Thyroid gland (tissue), 4 donors: ENCODE results near the gene GCSAM. TPM values are rescaled to one million over a fixed set of nuclear protein-coding genes. Genes with fewer than 3 reads are reported as not detected.

Experiments
- DNase-seq, 2 donors: peaks; one replicate each; pipeline ENCODE4 v3.0.0-alpha.2; 2019
- H3K27ac ChIP-seq, 3 donors: fragments of 200-600 bp; sonication (generic); 1 replicate in 2 of 3; 2 replicates in 1 of 3; pipeline ENCODE4 v1.5.1; 2016 to 2019; ENCODE audit warnings: mild to moderate bottlenecking in 1 of 3, moderate library complexity in 1 of 3
- H3K27me3 ChIP-seq: fragments of 200-600 bp; sonication (generic); one replicate; pipeline ENCODE4 v1.5.1; 2019
- H3K36me3 ChIP-seq, 2 donors: fragments of 200-600 bp; sonication (generic); one replicate each; pipeline ENCODE4 v1.5.1; 2016 to 2019
- H3K4me1 ChIP-seq, 2 donors: fragments of 200-600 bp; sonication (generic); one replicate each; pipeline ENCODE4 v1.5.1; 2017 to 2019
- H3K4me3 ChIP-seq, 3 donors: fragments of 200-600 bp; sonication (generic); replicated peaks in 1 of 3; 1 replicate in 2 of 3; 2 replicates in 1 of 3; pipeline ENCODE4 v1.5.1; 2016; ENCODE audit warnings: mild to moderate bottlenecking in 1 of 3
- H3K9me3 ChIP-seq: fragments of 200-600 bp; sonication (generic); one replicate; pipeline ENCODE4 v1.5.1; 2017
- CTCF ChIP-seq, 6 experiments: fragments of 200-600 bp in 3 of 6; fragments of 450-650 bp in 3 of 6; sonication (generic) in 3 of 6; IDR thresholded peaks; one replicate each; pipeline ENCODE4 v1.5.1; 2016 to 2019; ENCODE audit warnings: antibody characterized with exemption in 6 of 6, mild to moderate bottlenecking in 2 of 6, inconsistent platforms in 1 of 6, moderate library complexity in 1 of 6
- POLR2A ChIP-seq, 2 donors: fragments of 450-650 bp; IDR thresholded peaks; one replicate each; pipeline ENCODE4 v1.6.1; 2017; ENCODE audit warnings: antibody characterized with exemption in 2 of 2, mild to moderate bottlenecking in 2 of 2, moderate library complexity in 1 of 2
- WGBS, 2 donors: methylation state at CpG; one replicate each; pipeline ENCODE4 v1.1.5; 2017; 5-methylcytosine and 5-hydroxymethylcytosine counted together
- intact Hi-C: fragments of 100-400 bp; cut with DNase I; formaldehyde crosslinking; loops from one replicate; pipeline ENCODE4 v1.15.1; 2023
- total RNA-seq, 4 donors: library from RNA; depleted of rRNA; stranded (reverse); fragments of >200 nt; gene quantifications; one replicate each; pipeline ENCODE4 v1.2.3, GENCODE V29; 2016

Gene GCSAM
- total RNA-seq, 4 donors from 2014 or later, result 0.33 to 0.40 TPM; not detected in 2

DNA sequence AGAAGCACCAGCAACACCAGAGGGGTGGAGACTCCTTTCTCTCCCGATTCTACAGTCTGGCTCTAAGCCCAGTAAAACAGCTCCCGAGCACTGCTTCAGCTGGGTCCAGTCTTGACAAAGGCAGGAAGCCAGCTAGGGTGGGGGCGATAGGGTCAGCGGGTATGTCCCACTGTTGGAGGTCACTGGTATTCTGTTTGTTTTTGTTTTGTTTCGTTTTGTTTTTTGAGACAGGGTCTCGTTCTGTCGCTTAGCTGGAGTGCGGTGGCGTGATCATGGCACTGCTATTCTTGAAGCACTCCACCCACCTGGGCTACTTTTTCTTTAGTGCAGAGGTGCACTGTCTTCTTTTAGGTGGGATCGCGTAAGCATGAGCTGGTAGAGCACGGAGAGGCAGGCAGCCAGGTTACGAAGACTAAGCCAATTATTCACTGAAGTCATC lies 16.3 kb downstream of the GCSAM start:
- no peaks in the 10 kb centered on the region for H3K9me3 ChIP-seq
- intact Hi-C loops, result loop anchor here (10.0 kb wide), 1 partner anchor 408 kb away; no protein-coding TSS in a partner anchor
- H3K27ac ChIP-seq, result no peak overlapping the region
- H3K27me3 ChIP-seq, result no peaks in the 10 kb centered on the region
- peaks cover 0 to 12% of the 10 kb centered on the region in 2 donors for H3K4me1 ChIP-seq
- peaks cover 0 to 5% of the 10 kb centered on the region in 2 donors for H3K36me3 ChIP-seq
- TF ChIP-seq POLR2A (IDR thresholded peaks at IDR 0.05), result no peak
- no peak for TF ChIP-seq CTCF (IDR thresholded peaks at IDR 0.05)
- WGBS, 2 donors, result 67 to 76% methylated on average over 13 of the region's 13 CpGs
- no peak for DNase-seq
- no peak overlapping the region for H3K4me3 ChIP-seq

DNA sequence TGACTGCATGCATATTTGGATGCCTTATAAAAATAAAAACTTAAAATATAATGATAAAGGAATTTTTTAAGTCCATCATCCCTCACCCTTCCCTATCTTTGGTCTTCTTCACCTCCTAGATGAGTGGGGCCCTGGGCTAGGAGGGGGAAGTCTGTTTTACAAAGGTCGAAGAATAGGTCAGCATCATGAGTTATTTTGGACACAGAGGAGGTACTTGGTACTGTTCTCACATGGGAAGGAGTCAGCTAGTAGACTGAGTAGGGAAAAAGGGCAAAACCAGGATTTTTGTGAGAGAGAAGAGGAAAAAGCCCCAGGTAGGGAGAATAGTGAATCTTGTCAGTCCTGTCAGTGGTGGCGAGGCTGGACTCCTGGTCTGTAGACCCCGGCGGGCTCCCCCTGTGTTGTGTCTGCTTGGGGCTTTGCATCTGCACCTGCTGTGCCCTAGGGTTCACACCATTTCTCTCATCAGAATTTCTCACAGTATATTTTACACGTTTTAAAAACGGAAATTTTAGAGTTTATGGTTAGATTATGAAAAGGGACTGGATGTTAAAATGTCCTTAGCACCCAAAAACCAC lies 17.2 kb downstream of the GCSAM start:
- no peak for DNase-seq
- no peaks in the 10 kb centered on the region for H3K27me3 ChIP-seq
- peaks cover 0 to 5% of the 10 kb centered on the region in 2 donors for H3K36me3 ChIP-seq
- peaks cover 0 to 10% of the 10 kb centered on the region in 2 donors for H3K4me1 ChIP-seq
- intact Hi-C loops, result loop anchor here (10.0 kb wide), 1 partner anchor 409 kb away; no protein-coding TSS in a partner anchor
- no peak for TF ChIP-seq POLR2A (IDR thresholded peaks at IDR 0.05)
- no peak for TF ChIP-seq CTCF (IDR thresholded peaks at IDR 0.05)
- WGBS, 2 donors, result 82 to 95% methylated on average over 6 of the region's 6 CpGs
- H3K27ac ChIP-seq, result no peak overlapping the region
- H3K9me3 ChIP-seq, result no peaks in the 10 kb centered on the region
- no peak overlapping the region for H3K4me3 ChIP-seq

GRCh38 chr3:112115161-112115739 lies 17.8 kb downstream of the GCSAM start:
- no peaks in the 10 kb centered on the region for H3K27me3 ChIP-seq
- WGBS, 2 donors, result 89 to 91% methylated on average over 6 of the region's 6 CpGs
- H3K27ac ChIP-seq, result no peak overlapping the region
- intact Hi-C loops, result loop anchor here (10.0 kb wide), 1 partner anchor 410 kb away; no protein-coding TSS in a partner anchor
- H3K9me3 ChIP-seq, result no peaks in the 10 kb centered on the region
- no peak for DNase-seq
- H3K36me3 ChIP-seq, result peaks cover 0 to 5% of the 10 kb centered on the region in 2 donors
- no peak overlapping the region for H3K4me3 ChIP-seq
- TF ChIP-seq CTCF (IDR thresholded peaks at IDR 0.05) (no peak), POLR2A (IDR thresholded peaks at IDR 0.05) (no peak)
- peaks cover 0 to 7% of the 10 kb centered on the region in 2 donors for H3K4me1 ChIP-seq

DNA sequence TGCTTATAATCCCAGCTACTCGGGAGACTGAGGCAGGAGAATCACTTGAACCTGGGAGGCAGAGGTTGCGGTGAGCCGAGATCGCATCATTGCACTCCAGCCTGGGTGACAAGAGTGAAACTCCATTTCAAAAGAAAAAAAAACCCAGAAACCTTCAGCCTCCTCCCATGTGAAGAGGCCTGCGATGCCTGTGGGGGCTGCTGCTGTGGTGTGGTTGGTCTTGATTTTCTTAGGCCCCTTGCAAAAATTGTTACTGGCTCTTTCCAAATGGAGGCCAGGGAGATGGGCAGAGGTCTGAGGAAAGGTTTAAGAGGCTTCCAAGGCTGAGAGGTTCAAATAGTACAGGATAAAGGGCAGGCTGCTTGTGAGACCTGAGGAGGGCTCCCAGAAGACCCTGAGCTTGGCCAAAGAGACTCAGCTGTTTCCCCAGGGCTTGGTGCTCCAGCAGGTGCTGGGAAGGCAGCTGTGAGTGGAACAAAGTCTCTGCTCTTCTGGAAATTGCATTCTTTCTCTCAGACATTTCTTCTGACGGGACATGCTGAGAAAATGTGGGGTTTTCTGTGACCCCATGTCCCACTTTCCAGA lies 18.4 kb downstream of the GCSAM start:
- WGBS, 2 donors, result 94 to 97% methylated on average over 6 of the region's 6 CpGs
- TF ChIP-seq POLR2A (IDR thresholded peaks at IDR 0.05), result no peak
- H3K9me3 ChIP-seq, result no peaks in the 10 kb centered on the region
- no peak overlapping the region for H3K4me3 ChIP-seq
- peaks cover 0 to 5% of the 10 kb centered on the region in 2 donors for H3K36me3 ChIP-seq
- intact Hi-C loops, result loop anchor here (10.0 kb wide), 1 partner anchor 410 kb away; no protein-coding TSS in a partner anchor
- no peak overlapping the region for H3K27ac ChIP-seq
- no peak for DNase-seq
- H3K27me3 ChIP-seq, result no peaks in the 10 kb centered on the region
- peaks cover 0 to 1% of the 10 kb centered on the region in 2 donors for H3K4me1 ChIP-seq

- no peaks in the 10 kb centered on the region for H3K27me3 ChIP-seq
- no peak overlapping the region for H3K27ac ChIP-seq
- WGBS, 2 donors, result 63 to 74% methylated on average over 3 of the region's 3 CpGs
- no peak overlapping the region for H3K4me3 ChIP-seq
- TF ChIP-seq POLR2A (IDR thresholded peaks at IDR 0.05) (no peak), CTCF (IDR thresholded peaks at IDR 0.05) (peak; percentile 16 to 58 (median 46))
- peak; percentile 34 to 36 for DNase-seq
- intact Hi-C loops, result loop anchor here (10.0 kb wide), 1 partner anchor 413 kb away; no protein-coding TSS in a partner anchor
- no peaks in the 10 kb centered on the region for H3K4me1 ChIP-seq
- H3K36me3 ChIP-seq, result peaks cover 0 to 2% of the 10 kb centered on the region in 2 donors
- H3K9me3 ChIP-seq, result no peaks in the 10 kb centered on the region
Observed at GRCh38 chr3:112111785-112112402, 21.2 kb downstream of the GCSAM start.
